ENCODE data around the gene ARHGAP23. TPM values are rescaled to one million over a fixed set of nuclear protein-coding genes. Genes with fewer than 3 reads are reported as not detected.

The ARHGAP23 gene
- total RNA-seq, 2 experiments from 2014 or later, result 0.73 TPM; not detected in 1

- Histone ChIP-seq H3K4me1 (ENCODE audit: insufficient read depth, low read length) (no peaks in the 10 kb centered on the region), H3K27ac (ENCODE audit: low read depth in 1 of 2, low read length in 2 of 2) (no peak overlapping the region), H3K4me3 (ENCODE audit: low read length) (no peak overlapping the region), H3K27me3 (ENCODE audit: control insufficient read depth in 1 of 2, insufficient read depth in 2 of 2, low read length in 2 of 2) (peaks cover 0 to 8% of the 10 kb centered on the region in 2 experiments), H3K9me3 (ENCODE audit: control insufficient read depth in 1 of 2, insufficient read depth in 1 of 2, low read length in 2 of 2) (no peaks in the 10 kb centered on the region), H3K36me3 (ENCODE audit: insufficient read depth, low read length) (no peaks in the 10 kb centered on the region)
- Mint-ChIP-seq H3K4me1 (ENCODE audit: low read depth) (no peaks in the 10 kb centered on the region), H3K27ac (no peak overlapping the region), H3K36me3 (ENCODE audit: low read depth) (no peaks in the 10 kb centered on the region), H3K4me3 (no peak overlapping the region), H3K27me3 (peaks cover 26% of the 10 kb centered on the region), H3K9me3 (no peaks in the 10 kb centered on the region)
- DNase-seq (no peak), ATAC-seq (ENCODE audit: poor library complexity) (no peak)
- TF ChIP-seq, protein P1, sequence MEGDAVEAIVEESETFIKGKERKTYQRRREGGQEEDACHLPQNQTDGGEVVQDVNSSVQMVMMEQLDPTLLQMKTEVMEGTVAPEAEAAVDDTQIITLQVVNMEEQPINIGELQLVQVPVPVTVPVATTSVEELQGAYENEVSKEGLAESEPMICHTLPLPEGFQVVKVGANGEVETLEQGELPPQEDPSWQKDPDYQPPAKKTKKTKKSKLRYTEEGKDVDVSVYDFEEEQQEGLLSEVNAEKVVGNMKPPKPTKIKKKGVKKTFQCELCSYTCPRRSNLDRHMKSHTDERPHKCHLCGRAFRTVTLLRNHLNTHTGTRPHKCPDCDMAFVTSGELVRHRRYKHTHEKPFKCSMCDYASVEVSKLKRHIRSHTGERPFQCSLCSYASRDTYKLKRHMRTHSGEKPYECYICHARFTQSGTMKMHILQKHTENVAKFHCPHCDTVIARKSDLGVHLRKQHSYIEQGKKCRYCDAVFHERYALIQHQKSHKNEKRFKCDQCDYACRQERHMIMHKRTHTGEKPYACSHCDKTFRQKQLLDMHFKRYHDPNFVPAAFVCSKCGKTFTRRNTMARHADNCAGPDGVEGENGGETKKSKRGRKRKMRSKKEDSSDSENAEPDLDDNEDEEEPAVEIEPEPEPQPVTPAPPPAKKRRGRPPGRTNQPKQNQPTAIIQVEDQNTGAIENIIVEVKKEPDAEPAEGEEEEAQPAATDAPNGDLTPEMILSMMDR (IDR thresholded peaks at IDR 0.05), result no peak
- ChIA-PET CTCF (no interaction called here), POLR2A (no interaction called here)
- intact Hi-C loops (cut with DNase I, micrococcal nuclease), result no loop called here
These were observed 110.6 kb downstream of the ARHGAP23 start for GRCh38 chr17:38538906-38539305.

DNA sequence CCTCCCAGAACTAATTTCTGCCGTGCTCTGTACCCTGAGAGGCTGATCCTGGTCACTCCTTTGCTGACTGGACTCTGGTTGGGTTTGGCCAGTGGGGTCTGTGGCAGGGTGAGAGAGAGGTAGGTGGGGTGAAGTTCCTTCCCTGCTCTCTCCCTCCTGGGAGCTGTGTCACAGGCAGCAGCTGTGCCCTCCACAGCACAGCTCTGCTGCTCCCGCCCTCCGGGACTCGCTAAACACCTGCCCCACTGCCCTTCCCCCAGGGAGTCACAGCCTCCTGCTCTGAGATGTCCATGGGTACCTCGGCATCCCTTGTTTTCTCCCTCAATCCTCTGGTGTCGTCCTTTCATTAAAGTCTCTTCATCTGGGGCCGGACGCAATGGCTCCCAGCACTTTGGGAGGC, 111.1 kb downstream of the ARHGAP23 start:
- intact Hi-C loops (cut with DNase I, micrococcal nuclease), result no loop called here
- ChIA-PET POLR2A (no interaction called here), CTCF (interaction anchor here (1.1 kb wide), 1 partner anchor 19 kb away, joined by 3 read pairs; no protein-coding TSS in a partner anchor)
- Mint-ChIP-seq H3K4me1 (ENCODE audit: low read depth) (no peaks in the 10 kb centered on the region), H3K27ac (no peak overlapping the region), H3K9me3 (no peaks in the 10 kb centered on the region), H3K36me3 (ENCODE audit: low read depth) (no peaks in the 10 kb centered on the region), H3K27me3 (peaks cover 22% of the 10 kb centered on the region), H3K4me3 (no peak overlapping the region)
- ATAC-seq (ENCODE audit: poor library complexity) (no peak), DNase-seq (no peak)
- Histone ChIP-seq H3K4me3 (ENCODE audit: low read length) (no peak overlapping the region), H3K9me3 (ENCODE audit: control insufficient read depth in 1 of 2, insufficient read depth in 1 of 2, low read length in 2 of 2) (no peaks in the 10 kb centered on the region), H3K27ac (ENCODE audit: low read depth in 1 of 2, low read length in 2 of 2) (no peak overlapping the region), H3K4me1 (ENCODE audit: insufficient read depth, low read length) (no peaks in the 10 kb centered on the region), H3K36me3 (ENCODE audit: insufficient read depth, low read length) (no peaks in the 10 kb centered on the region), H3K27me3 (ENCODE audit: control insufficient read depth in 1 of 2, insufficient read depth in 2 of 2, low read length in 2 of 2) (peaks cover 0 to 8% of the 10 kb centered on the region in 2 experiments)
- TF ChIP-seq, protein P1 (IDR thresholded peaks at IDR 0.05), result no peak

GRCh38 chr17:38540514-38541045, 112.3 kb downstream of the ARHGAP23 start:
- intact Hi-C loops (cut with DNase I, micrococcal nuclease), result no loop called here
- H3K9me3 ChIP-seq (ENCODE audit: control insufficient read depth in 1 of 2, insufficient read depth in 1 of 2, low read length in 2 of 2), result no peaks in the 10 kb centered on the region
- H3K36me3 ChIP-seq (ENCODE audit: insufficient read depth, low read length), result no peaks in the 10 kb centered on the region
- H3K27me3 Mint-ChIP-seq, result peaks cover 20% of the 10 kb centered on the region
- TF ChIP-seq, protein P1 (IDR thresholded peaks at IDR 0.05), result no peak
- H3K4me3 ChIP-seq (ENCODE audit: low read length), result no peak overlapping the region
- no peaks in the 10 kb centered on the region for H3K36me3 Mint-ChIP-seq (ENCODE audit: low read depth)
- H3K9me3 Mint-ChIP-seq, result no peaks in the 10 kb centered on the region
- no peak overlapping the region for H3K27ac ChIP-seq (ENCODE audit: low read depth in 1 of 2, low read length in 2 of 2)
- no peak for ATAC-seq (ENCODE audit: poor library complexity)
- no peak overlapping the region for H3K27ac Mint-ChIP-seq
- CTCF ChIA-PET, result interaction anchor here (1.1 kb wide), 1 partner anchor 18 kb away, joined by 3 read pairs; no protein-coding TSS in a partner anchor
- H3K27me3 ChIP-seq (ENCODE audit: control insufficient read depth in 1 of 2, insufficient read depth in 2 of 2, low read length in 2 of 2), result peaks cover 0 to 10% of the 10 kb centered on the region in 2 experiments
- H3K4me3 Mint-ChIP-seq, result no peak overlapping the region
- DNase-seq, result no peak
- H3K4me1 Mint-ChIP-seq (ENCODE audit: low read depth), result no peaks in the 10 kb centered on the region
- H3K4me1 ChIP-seq (ENCODE audit: insufficient read depth, low read length), result no peaks in the 10 kb centered on the region
- POLR2A ChIA-PET, result no interaction called here

Data from CD4-positive, alpha-beta T cell (primary cell).